Measurements from ENCODE around the gene ATP8B3. TPM values are rescaled to one million over a fixed set of nuclear protein-coding genes. Genes with fewer than 3 reads are reported as not detected.

The ATP8B3 gene
- total RNA-seq, 1 donor from 2014 or later, result 3.0 TPM

GRCh38 chr19:1822210-1822609, 10.1 kb upstream of the ATP8B3 start:
- Histone ChIP-seq H3K79me2 (ENCODE audit: insufficient read depth, low read length) (peaks cover 15% of the 10 kb centered on the region), H3K9ac (ENCODE audit: low read length) (no peak overlapping the region), H3K9me3 (ENCODE audit: insufficient read depth, low read depth, low read length) (no peaks in the 10 kb centered on the region), H3K4me2 (ENCODE audit: low read length) (no peak overlapping the region), H2AFZ (ENCODE audit: low read depth, low read length) (no peak overlapping the region), H3K27me3 (ENCODE audit: insufficient read depth, low read length) (no peaks in the 10 kb centered on the region), H3K27ac (ENCODE audit: low read depth, low read length) (no peak overlapping the region), H4K20me1 (ENCODE audit: insufficient read depth, low read length) (peaks cover 26% of the 10 kb centered on the region), H3K4me3 (ENCODE audit: insufficient read depth, low read depth, low read length) (no peak overlapping the region), H3K4me1 (ENCODE audit: insufficient read depth, low read length) (peaks cover 2% of the 10 kb centered on the region), H3K36me3 (ENCODE audit: insufficient read depth, low read length) (no peaks in the 10 kb centered on the region)
- H3K9me3 Mint-ChIP-seq (ENCODE audit: unreplicated experiment), result no peaks in the 10 kb centered on the region
- H3K4me1 Mint-ChIP-seq (ENCODE audit: low read depth, unreplicated experiment), result peaks cover 4% of the 10 kb centered on the region
- H3K4me3 Mint-ChIP-seq (ENCODE audit: unreplicated experiment), result no peak overlapping the region
- no peak for FAIRE-seq
- no peaks in the 10 kb centered on the region for H3K36me3 Mint-ChIP-seq (ENCODE audit: low read depth, unreplicated experiment)
- H3K27ac Mint-ChIP-seq (ENCODE audit: unreplicated experiment), result no peak overlapping the region
- TF ChIP-seq, protein P1, sequence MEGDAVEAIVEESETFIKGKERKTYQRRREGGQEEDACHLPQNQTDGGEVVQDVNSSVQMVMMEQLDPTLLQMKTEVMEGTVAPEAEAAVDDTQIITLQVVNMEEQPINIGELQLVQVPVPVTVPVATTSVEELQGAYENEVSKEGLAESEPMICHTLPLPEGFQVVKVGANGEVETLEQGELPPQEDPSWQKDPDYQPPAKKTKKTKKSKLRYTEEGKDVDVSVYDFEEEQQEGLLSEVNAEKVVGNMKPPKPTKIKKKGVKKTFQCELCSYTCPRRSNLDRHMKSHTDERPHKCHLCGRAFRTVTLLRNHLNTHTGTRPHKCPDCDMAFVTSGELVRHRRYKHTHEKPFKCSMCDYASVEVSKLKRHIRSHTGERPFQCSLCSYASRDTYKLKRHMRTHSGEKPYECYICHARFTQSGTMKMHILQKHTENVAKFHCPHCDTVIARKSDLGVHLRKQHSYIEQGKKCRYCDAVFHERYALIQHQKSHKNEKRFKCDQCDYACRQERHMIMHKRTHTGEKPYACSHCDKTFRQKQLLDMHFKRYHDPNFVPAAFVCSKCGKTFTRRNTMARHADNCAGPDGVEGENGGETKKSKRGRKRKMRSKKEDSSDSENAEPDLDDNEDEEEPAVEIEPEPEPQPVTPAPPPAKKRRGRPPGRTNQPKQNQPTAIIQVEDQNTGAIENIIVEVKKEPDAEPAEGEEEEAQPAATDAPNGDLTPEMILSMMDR (IDR thresholded peaks at IDR 0.05; ENCODE audit: insufficient read depth, low read depth, low read length), result no peak
- TF ChIP-seq EZH2 (IDR thresholded peaks at IDR 0.05; ENCODE audit: insufficient read depth, low read length), result no peak
- no peaks in the 10 kb centered on the region for H3K27me3 Mint-ChIP-seq (ENCODE audit: low read depth, unreplicated experiment)
- no peak for DNase-seq (ENCODE audit: low read depth)

DNA sequence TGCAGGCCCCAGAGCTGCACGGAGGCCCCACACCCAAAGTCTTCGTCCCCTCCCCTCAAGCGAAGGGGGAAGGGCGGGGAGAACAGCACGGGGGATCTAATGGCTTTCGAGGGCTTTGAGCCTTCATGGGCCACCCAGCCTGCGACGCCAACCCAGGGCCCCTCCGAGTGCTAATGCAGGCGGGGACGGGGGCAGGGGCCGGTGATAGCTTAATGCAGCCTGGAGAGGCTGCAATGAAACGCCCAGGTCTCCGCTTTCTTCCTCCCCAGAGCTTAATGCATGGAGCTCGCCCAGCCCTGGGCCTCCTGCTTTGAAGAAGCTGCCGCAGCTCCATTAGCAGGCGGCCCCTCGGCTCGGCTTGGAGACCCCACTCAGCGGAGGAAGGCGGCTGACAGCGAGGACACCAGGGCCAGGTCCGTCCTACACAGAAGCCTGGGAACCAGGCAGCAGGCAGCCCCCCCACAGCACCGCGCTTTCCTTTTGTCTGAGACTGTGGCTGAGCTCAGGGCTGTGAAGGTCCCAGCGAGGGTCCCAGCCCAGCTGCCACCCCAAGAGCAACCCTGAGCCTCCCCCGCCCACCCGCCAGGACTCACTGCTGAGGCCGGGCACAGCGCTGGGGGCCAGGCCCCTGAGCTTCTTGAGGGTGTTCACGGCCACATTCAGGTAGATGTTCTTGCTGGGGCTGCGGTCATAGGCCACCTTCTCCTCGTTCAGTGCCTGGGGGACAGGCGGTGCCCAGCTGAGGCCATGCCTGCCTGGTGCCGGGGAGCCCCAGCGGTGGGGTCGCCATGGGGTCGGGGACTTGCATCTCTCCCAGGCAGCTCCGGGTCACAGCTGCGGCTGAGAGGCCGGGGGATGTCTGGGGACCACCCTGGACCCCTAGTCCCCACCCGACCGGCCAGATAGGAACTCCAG, 7.5 kb upstream of the ATP8B3 start:
- Histone ChIP-seq H3K27ac (ENCODE audit: low read depth, low read length) (no peak overlapping the region), H3K4me3 (ENCODE audit: insufficient read depth, low read depth, low read length) (no peak overlapping the region), H3K9me3 (ENCODE audit: insufficient read depth, low read depth, low read length) (no peaks in the 10 kb centered on the region), H4K20me1 (ENCODE audit: insufficient read depth, low read length) (peaks cover 14% of the 10 kb centered on the region), H3K27me3 (ENCODE audit: insufficient read depth, low read length) (no peaks in the 10 kb centered on the region), H3K4me2 (ENCODE audit: low read length) (no peak overlapping the region), H3K36me3 (ENCODE audit: insufficient read depth, low read length) (no peaks in the 10 kb centered on the region), H3K9ac (ENCODE audit: low read length) (no peak overlapping the region), H3K79me2 (ENCODE audit: insufficient read depth, low read length) (peaks cover 10% of the 10 kb centered on the region), H2AFZ (ENCODE audit: low read depth, low read length) (no peak overlapping the region), H3K4me1 (ENCODE audit: insufficient read depth, low read length) (no peaks in the 10 kb centered on the region)
- no peaks in the 10 kb centered on the region for H3K4me1 Mint-ChIP-seq (ENCODE audit: low read depth, unreplicated experiment)
- H3K36me3 Mint-ChIP-seq (ENCODE audit: low read depth, unreplicated experiment), result no peaks in the 10 kb centered on the region
- DNase-seq (ENCODE audit: low read depth), result no peak
- H3K9me3 Mint-ChIP-seq (ENCODE audit: unreplicated experiment), result no peaks in the 10 kb centered on the region
- TF ChIP-seq EZH2 (IDR thresholded peaks at IDR 0.05; ENCODE audit: insufficient read depth, low read length), result no peak
- TF ChIP-seq, protein P1 (IDR thresholded peaks at IDR 0.05; ENCODE audit: insufficient read depth, low read depth, low read length), result no peak
- H3K4me3 Mint-ChIP-seq (ENCODE audit: unreplicated experiment), result no peak overlapping the region
- H3K27me3 Mint-ChIP-seq (ENCODE audit: low read depth, unreplicated experiment), result no peaks in the 10 kb centered on the region
- FAIRE-seq, result no peak
- no peak overlapping the region for H3K27ac Mint-ChIP-seq (ENCODE audit: unreplicated experiment)
